Measurements from ENCODE around the gene NKD2.

DNA sequence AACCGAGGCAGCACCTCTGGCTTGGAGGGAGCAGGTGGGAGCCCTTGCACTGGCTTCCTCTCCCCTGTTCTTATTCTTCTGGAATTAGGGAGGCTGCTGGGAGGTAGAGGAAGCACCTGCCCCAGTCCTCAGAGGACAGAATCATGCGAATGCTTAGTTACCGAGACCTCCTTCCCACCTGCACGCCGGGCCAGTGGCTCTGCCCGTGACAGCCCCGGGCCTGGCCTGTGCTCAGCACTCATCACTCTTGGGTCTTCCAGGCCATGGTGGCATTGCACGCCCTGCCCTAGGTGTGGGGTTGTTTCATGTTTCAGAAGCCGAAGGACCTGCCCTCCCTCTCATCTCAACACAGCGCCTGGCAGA is 45.3 kb upstream of the NKD2 start:
- TF ChIP-seq, protein P1, sequence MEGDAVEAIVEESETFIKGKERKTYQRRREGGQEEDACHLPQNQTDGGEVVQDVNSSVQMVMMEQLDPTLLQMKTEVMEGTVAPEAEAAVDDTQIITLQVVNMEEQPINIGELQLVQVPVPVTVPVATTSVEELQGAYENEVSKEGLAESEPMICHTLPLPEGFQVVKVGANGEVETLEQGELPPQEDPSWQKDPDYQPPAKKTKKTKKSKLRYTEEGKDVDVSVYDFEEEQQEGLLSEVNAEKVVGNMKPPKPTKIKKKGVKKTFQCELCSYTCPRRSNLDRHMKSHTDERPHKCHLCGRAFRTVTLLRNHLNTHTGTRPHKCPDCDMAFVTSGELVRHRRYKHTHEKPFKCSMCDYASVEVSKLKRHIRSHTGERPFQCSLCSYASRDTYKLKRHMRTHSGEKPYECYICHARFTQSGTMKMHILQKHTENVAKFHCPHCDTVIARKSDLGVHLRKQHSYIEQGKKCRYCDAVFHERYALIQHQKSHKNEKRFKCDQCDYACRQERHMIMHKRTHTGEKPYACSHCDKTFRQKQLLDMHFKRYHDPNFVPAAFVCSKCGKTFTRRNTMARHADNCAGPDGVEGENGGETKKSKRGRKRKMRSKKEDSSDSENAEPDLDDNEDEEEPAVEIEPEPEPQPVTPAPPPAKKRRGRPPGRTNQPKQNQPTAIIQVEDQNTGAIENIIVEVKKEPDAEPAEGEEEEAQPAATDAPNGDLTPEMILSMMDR (IDR thresholded peaks at IDR 0.05; ENCODE audit: low read length), result no peak
- no peak for TF ChIP-seq EZH2 (IDR thresholded peaks at IDR 0.05; ENCODE audit: borderline replicate concordance, low read length)

Data from OCI-LY1 (cell line).